Erythroblast (primary cell): ENCODE results near the gene SWI5.

Experiments used
- DNase-seq, 2 experiments: peaks; one replicate each; lab custom pipeline; 2025; lab: John Stamatoyannopoulos, UW
- GATA1 ChIP-seq: IDR thresholded peaks from 2 replicates; pipeline ENCODE4 v1.6.1; 2011; ENCODE audit warnings: low read depth, mild to moderate bottlenecking, control low read depth, low read length, moderate library complexity
- POLR2A ChIP-seq: IDR thresholded peaks from 2 replicates; pipeline ENCODE4 v1.6.1; 2011; ENCODE audit warnings: mild to moderate bottlenecking, low read length

The SWI5 gene

DNA sequence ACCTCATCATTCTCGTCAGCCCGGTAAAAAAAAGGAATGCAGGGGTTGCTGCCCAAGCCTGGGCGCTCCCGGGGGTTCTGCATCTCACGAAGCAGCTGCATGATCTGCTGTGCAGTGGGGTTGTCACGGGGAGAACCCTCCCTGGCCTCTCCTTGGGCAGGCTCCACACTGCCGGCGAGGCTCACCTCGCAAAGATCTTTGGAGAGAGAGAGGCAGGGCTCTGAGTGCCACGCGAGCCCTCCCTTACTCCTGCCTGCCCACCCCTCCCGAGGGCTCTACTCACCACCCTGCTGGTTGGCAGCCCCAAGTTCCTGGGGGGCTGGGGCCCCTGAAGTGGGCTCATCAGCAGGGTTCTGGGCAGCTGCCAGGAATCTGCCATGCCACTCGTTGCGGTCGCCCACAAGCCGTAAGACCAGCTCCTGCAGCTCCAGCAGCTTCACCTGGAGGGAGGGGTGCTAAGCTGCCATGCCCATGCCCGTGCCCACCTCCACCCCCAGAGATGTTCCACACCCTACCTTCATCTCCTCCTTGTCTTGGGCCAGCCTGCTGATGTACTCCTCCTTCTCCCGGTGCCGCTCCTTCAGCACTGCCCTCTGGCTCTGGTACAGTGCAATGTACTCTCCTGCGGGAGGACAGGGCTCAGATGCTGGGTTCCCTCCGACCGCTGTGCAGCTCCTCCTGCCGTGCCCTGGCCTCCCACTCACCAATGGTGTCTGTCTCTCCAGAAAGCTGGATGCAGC lies 18.8 kb upstream of the SWI5 start:
- no peak for DNase-seq
- no peak for TF ChIP-seq GATA1
- TF ChIP-seq POLR2A: no peak

DNA sequence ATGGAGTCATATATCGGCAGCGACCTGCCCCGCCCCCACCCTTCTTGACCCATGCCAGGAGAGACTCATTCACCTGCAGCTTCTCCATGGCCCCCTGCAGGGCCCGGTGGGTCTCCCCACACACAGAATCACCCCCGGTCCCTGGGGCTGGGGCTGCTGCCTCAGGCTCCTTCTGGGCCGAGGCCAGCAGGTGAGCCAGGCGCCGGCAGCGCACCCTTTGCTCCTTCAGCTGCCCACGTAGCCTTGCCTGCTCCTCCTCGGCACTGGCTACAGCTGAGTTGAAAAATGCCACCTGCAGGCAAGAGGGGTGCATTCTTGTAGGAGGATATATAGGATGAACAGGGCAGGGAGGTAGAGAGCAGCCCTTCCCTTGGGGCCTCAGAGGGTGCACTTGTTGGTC lies 18.2 kb upstream of the SWI5 start:
- TF ChIP-seq POLR2A (no peak), GATA1 (no peak)
- DNase-seq: no peak

DNA sequence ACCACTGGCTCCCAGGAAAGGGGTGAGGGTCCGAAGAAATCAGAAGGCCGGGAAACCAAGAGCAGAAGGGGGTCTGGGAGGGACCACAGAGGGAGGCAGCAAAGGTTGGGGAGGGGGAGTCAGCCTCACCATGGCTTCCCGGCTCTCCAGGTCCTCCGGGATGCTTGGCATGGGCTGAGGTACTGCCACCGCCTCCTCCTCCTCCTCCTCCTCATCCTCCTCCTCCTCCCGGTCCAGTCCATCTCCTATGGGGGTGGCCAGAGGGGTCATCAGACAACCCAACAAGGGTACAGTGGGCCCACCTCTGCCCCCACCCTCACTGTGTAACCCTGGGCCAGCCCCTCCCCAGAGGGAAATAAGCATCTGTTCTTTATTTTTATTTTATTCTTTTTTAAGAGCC lies 17.8 kb upstream of the SWI5 start:
- TF ChIP-seq POLR2A (no peak), GATA1 (no peak)

DNA sequence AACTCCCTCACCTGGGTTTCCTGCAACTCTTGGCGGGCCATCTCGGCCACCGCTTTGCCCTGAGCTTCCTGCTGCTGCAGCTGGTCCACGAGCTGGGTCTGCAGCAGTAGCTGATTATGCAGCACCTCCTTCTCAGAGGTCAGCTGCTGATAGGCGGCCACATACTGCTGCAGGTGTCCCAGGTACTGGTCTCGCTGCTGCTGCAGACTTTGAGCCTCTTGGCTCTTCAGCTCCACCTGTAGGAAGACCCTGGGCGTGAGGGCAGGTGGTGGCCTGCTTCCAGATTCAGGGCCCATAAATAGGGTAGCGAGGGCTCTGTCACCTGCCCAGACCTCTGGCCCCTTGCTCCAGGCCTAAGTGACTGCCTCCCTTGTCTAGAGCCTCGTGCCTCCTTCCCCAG lies 16.9 kb upstream of the SWI5 start:
- no peak for DNase-seq
- no peak for TF ChIP-seq POLR2A
- no peak for TF ChIP-seq GATA1

More for the DNA sequence above, 17.8 kb upstream of the SWI5 start:
- DNase-seq: no peak

DNA sequence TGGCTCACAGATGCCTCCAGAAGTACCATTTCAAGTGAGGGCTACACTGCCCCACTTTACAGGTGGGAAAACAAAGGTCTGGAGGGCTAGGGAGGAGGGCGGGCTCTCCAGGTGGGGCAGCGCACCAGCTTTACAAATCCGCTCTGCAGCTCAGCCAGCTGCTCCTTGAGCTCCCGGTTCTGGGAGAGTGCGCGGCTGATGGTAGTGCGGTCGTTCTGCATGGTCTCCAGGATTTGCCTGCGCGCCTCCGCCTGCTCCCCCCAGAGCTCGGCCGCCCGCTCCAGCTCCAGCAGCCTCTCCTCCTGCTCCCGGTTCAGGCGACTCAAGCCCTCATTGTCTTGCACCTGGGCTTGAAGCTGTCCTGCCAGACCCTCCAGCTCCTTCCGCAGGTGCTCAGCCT lies 15.7 kb upstream of the SWI5 start:
- TF ChIP-seq GATA1 (no peak), POLR2A (no peak)
- no peak for DNase-seq

DNA sequence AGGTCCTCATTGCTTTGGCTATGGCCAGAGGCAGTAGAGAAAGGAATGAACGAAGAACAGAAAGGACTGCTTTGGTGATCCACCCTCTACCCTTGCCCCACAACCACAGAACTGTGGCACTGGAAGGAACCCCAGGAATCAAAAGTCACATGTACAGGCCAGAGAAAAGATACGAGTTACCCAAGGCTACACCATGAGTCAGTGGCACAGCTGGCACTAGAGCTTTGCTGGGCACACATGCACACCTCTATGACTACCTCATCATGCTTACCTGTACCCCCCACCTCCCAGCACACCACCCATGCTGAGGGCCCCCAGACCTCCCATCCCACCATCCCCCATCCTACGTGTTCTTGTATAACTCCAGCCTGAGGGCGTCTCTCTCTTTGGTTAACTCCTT lies 13.4 kb upstream of the SWI5 start:
- DNase-seq: no peak
- TF ChIP-seq POLR2A (no peak), GATA1 (no peak)

DNA sequence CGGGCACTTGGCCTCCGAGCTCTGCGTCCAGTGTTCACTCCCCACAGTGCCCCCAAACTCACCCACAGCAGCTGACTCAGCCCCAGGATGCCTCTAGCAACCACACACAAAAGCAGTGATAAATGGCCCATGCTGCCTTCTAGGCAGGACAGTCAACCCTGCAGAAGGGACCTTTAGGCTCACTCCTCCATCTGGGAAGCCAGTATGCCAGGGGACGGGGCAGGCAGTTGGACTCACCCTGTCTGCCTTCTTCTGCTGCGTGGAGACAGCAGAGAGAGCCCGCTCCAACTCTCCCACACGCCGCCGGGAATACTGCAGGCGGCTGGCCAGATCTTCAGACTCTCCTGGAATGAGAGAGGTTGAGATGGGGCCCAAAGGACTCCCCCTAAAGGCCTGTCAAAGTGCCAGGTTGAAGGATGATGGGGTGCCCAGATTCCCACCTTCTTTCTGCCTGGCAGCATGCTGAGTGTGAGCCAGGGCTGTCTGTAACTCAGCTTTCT lies 10.7 kb upstream of the SWI5 start:
- TF ChIP-seq GATA1: no peak
- TF ChIP-seq POLR2A: no peak
- DNase-seq: no peak

DNA sequence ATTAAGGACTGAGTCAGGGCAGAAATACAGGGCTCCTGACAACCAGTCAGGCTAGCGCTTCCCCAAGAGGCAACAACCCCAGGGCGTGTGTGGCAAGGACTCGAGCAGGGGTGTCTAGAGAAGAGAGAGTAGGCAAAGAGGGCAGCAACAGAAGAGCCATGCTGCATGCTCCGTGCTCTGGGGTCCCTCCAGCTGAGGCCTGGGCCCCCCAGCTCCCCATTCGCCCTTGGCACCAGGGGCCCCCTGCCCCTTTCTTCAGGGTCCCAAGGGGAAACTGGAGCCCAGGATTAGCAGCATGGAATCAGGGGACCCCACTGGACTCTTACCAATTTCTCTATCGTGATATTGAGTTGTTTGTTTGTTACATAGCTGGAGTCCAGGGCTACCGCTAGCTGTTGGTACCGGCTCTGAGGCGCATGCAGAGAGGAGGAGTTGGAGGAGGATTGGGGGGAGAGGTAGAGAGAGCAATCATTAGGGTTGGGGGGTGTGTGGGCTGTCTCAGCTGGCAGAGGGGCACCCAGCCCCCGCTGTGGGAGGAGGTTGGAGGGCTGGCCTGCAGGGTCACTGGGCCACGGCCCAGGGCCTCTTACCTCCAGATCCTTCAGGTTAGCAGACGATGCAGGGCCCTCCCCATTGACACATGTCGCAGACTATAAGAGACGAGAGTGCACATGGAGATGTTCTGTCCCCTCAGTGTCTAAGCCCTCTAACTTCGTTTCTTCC lies 9.0 kb upstream of the SWI5 start:
- DNase-seq: no peak
- TF ChIP-seq POLR2A (peak; percentile 18), GATA1 (no peak)

DNA sequence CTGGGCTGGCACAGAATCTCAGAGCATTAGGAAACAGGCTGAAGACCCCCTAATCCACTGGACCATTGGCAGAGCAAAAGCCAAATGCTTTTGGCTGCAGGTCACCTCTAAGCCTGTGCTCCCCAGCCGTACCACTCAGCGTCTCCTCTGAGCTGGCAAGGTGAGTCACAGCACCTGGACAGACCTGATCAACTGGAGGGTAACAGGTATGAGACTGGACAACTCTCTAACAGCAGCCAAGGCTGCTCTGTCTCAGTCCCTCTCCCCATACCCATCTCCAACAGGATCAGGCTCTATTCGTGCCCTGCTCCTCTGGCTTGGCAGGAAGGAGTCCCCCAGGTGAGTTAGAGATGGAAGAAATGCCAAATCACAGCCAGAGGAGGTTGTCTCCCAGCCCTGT lies 5.0 kb upstream of the SWI5 start:
- no peak for TF ChIP-seq GATA1
- TF ChIP-seq POLR2A: no peak
- DNase-seq: no peak

DNA sequence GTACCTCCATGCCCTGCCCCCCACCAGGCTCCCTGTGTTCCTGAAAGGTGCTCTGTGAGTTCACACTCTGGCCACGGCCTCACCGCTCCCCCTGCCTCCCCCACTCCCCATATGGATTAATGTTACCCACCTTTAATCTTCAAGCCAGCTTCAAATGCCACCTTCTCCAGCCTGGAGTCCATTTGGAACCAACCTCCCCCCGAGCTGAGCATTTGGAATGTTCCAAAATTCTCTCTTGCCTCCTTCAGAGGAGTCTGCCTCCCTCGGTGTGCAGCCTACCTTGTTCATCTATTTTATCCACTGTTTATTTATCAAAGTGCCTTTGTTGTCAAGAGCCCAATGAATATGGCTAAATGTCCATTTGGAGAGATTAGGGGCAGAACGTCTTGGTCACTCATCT lies 4.6 kb upstream of the SWI5 start:
- no peak for DNase-seq
- TF ChIP-seq POLR2A (no peak), GATA1 (no peak)

DNA sequence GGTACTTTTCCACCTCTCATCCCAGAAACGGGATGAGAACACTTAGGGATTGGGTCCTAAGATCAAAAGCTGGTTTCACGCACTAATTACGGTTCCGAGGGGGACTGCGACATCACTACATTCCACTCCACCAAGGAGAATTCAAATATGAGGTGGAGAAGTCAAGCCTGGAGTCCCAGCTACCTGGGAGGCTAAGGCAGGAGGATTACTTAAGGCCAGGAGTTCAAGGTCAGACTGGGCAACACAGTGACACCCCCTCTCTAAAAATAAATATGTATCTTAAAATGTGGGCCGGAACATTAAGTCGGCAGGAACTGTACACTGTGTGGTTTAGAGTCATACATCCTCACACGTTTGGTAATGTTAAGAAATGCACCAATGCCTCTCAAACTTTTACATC lies 1.8 kb upstream of the SWI5 start:
- TF ChIP-seq GATA1 (no peak), POLR2A (no peak)
- peak in 1 of 2 experiments; percentile 29 for DNase-seq

DNA sequence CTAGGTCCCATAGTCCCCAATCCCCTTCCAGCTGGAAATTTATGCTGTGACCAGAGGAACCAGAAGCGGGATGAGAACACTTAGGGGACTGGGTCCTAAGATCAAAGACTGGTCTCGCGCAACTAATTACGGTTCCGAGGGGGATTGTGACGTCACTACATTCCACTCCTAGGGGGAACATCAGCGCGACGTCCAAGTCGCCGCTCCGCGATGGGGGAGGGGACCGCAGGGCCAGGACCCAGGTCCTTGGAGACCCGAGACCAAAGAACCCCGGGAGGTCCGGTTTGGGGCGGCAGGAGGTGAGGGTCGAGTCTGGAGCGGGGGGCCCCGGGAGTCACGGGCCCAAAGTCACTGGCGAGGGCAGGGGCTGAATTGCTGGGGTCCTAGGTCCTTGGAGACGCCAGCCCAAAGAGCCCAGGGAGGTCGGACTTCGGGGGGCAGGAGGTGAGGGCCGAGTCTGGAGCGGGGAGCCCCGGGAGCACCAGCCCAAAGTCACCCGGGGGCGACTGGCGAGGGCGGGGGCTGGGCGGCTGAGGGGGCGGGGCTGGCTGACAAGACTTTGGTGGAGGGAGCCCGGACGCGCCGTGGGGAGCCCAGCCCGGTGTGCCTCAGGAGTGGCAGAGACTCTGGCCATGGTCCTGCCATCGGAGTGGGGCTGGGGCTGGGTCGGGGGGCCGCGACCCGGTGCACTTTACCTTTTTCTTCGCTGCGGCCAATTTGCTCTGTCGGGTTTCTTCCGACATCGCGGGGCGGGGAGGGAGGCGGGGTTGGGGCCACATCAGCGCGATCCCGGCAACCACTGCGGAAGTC lies 673 bp upstream of the SWI5 start, which contains the start of gene GOLGA2:
Gene GOLGA2, minus strand, starts transcription at position 810 of the 810 bp plus-strand sequence. Its CDS starts 31 bp downstream, at position 779.
- TF ChIP-seq GATA1: no peak
- TF ChIP-seq POLR2A: no peak
- peak; percentile 59 to 94 for DNase-seq

DNA sequence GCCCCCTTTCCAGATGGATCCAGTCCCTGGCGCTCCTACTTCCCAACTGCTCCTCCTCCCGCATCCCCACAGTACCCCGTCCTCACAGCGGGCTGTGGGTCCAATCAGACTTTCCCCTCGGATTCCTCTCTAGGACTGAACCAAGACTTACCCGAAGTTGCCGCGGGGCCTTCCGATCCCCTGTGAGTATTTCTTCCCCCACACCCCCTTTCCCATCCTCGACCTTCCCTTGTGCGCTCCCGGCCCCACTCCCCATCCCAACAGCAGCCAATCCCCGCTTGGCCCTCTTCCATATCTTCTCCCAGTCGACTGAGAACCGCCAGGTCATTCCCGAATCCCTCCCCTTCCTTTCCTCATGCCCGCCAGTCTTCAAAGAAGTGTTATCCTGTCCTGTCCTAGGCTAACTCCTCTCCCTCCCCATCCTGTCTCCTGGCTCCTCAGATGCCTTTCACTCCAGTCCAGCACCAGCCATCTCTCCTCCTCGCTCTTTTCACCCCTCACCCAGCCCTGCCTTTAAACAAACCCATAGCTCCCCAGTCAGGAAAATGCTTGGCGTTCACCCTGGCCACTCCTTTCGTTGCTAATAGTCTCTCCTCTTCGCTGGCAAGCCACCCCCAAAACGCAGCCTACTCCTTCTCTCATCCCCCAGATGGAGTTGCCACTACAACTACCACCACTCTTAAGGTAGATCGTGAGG lies 646 bp downstream of the SWI5 start:
- no peak for TF ChIP-seq POLR2A
- no peak for TF ChIP-seq GATA1
- DNase-seq: peak in 1 of 2 experiments; percentile 43

DNA sequence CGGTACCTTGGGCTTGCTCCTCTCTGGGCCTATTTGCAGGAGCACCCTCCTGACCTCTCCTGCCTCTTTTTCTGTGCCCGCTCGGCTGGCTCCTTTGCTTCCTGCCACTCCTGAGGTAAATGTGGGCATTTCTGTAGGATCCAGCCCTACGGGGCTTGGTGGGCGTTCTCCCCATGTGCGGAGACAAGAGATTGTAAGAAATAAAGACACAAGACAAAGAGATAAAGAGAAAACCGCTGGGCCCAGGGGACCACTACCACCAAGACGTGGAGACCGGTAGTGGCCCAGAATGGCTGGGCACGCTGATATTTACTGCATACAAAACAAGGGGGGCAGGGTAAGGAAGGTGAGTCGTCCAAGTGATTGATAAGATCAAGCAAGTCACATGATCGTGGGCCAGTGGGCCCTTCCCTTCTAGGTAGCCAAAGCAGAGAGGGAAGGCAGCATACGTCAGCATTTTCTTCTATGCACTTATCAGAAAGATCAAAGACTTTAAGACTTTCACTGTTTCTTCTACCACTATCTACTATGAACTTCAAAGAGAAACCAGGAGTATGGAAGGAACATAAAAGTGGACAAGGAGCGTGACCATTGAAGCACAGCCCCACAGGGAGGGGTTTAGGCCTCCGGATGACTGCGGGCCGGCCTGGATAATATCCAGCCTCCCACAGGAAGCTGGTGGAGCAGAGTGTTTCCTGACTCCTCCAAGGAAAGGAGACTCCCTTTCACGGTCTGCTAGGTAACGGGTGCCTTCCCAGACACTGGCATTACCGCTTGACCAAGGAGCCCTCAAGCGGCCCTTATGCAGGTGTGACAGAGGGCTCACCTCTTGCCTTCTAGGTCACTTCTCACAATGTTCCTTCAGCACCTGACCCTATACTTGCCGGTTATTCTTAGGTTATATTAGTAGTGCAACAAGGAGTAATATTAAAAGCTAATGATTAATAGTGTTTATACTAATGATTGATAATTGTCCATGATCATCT lies 3.3 kb downstream of the SWI5 start:
- peak; percentile 26 to 29 for DNase-seq
